ENCODE data around the gene RHOV. TPM values are rescaled to one million over a fixed set of nuclear protein-coding genes. Genes with fewer than 3 reads are reported as not detected.

Gene RHOV
- total RNA-seq, 3 donors from 2014 or later: 1.6 to 6.2 (median 3.5) TPM

DNA sequence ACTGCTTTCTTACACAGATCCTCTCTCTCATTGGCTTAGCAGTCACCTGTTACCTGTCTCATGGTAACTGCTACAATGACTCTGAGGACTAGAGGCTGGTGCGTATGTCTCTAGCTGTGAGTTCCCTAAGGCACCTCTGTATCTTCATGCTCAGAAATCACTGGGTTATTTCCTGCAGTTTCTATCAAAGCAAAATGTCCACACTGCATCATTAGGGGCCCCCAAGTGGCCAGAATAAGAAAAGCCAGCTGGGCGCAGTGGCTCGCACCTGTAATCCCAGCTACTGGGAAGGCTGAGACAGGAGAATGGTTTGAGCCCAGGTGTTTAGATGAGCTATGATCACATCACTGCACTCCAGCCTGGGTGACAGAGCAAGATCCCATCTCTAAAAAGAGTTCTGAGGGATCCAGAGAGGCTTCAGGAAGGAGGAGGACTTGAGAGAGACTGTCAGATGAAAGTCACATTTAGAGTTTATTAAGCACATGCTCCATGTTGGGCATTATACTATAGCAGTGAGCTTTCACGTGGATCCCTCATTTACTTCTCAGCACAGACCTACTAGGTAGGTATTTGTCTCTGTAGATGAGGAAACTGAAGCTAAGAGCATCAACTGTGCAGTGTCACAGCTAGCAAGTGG lies 17.9 kb upstream of the RHOV start:
- DNase-seq (peak; percentile 56 to 82 (median 77)), ATAC-seq (peak; percentile 53)
- TF ChIP-seq, protein P1, sequence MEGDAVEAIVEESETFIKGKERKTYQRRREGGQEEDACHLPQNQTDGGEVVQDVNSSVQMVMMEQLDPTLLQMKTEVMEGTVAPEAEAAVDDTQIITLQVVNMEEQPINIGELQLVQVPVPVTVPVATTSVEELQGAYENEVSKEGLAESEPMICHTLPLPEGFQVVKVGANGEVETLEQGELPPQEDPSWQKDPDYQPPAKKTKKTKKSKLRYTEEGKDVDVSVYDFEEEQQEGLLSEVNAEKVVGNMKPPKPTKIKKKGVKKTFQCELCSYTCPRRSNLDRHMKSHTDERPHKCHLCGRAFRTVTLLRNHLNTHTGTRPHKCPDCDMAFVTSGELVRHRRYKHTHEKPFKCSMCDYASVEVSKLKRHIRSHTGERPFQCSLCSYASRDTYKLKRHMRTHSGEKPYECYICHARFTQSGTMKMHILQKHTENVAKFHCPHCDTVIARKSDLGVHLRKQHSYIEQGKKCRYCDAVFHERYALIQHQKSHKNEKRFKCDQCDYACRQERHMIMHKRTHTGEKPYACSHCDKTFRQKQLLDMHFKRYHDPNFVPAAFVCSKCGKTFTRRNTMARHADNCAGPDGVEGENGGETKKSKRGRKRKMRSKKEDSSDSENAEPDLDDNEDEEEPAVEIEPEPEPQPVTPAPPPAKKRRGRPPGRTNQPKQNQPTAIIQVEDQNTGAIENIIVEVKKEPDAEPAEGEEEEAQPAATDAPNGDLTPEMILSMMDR (IDR thresholded peaks at IDR 0.05): peak; percentile 54
- no peaks in the 10 kb centered on the region for H3K9me3 ChIP-seq
- H3K36me3 ChIP-seq (ENCODE audit: low read depth): no peaks in the 10 kb centered on the region
- H3K4me3 ChIP-seq: no peak overlapping the region
- peaks cover 11% of the 10 kb centered on the region for H3K4me1 ChIP-seq (ENCODE audit: low read depth)
- intact Hi-C loops (cut with DNase I, micrococcal nuclease): loop anchor here (2.0 to 5.0 kb wide), 2 partner anchors 35 kb away; no protein-coding TSS in a partner anchor

DNA sequence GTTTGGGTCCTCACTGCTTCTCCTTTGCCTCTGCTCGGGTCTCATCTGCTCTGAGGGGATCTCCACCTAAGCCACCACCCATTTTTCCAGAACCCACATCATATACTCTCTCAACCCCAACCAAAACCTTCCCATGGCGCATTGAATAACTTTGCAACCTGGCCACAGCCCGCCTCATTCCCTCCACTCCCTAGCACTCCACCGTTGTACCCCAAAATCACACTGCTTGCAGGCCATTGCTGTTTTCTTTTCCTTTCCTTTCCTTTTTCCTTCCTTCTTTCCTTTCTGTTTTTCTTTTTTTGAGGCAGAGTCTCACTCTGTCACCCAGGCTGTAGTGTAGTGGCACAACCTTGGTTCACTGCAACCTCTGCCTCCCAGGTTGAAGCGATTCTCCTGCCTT lies 17.1 kb upstream of the RHOV start:
- no peak for ATAC-seq
- Histone ChIP-seq H3K9me3 (no peaks in the 10 kb centered on the region), H3K4me1 (ENCODE audit: low read depth) (peaks cover 11% of the 10 kb centered on the region), H3K36me3 (ENCODE audit: low read depth) (no peaks in the 10 kb centered on the region), H3K4me3 (no peak overlapping the region)
- TF ChIP-seq, protein P1 (IDR thresholded peaks at IDR 0.05): no peak
- intact Hi-C loops (cut with DNase I, micrococcal nuclease): loop anchor here in 1 of 2 donors (5.0 kb wide), 1 partner anchor 34 kb away; no protein-coding TSS in a partner anchor
- no peak for DNase-seq

- peaks cover 11% of the 10 kb centered on the region for H3K4me1 ChIP-seq (ENCODE audit: low read depth)
- H3K36me3 ChIP-seq (ENCODE audit: low read depth): no peaks in the 10 kb centered on the region
- ATAC-seq: no peak
- H3K9me3 ChIP-seq: no peaks in the 10 kb centered on the region
- no peak overlapping the region for H3K4me3 ChIP-seq
- TF ChIP-seq, protein P1 (IDR thresholded peaks at IDR 0.05): no peak
- no peak for DNase-seq
- intact Hi-C loops (cut with DNase I, micrococcal nuclease): no loop called here
Observed at GRCh38 chr15:40889112-40889511, 15.1 kb upstream of the RHOV start.

DNA sequence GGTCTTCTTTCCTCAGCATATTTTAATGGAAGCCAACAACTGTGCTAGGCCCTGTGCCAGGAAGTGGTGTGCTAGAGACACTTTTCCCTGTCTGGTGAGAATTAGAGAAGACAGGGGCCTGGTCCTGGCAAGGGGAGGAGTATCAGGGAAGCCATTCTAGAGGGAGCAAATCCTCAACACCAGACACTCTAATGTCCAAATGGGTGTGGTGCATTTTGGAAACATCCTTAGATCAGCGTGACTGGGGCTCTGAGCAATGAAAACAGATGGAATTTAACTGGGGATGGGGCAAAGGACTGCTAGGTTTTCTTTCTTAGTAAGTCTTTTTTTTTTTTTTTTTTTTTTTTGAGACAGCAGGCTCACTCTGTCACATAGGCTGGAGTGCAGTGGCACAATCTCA lies 12.6 kb upstream of the RHOV start:
- H3K4me3 ChIP-seq: no peak overlapping the region
- DNase-seq: no peak
- no peaks in the 10 kb centered on the region for H3K9me3 ChIP-seq
- no peaks in the 10 kb centered on the region for H3K4me1 ChIP-seq (ENCODE audit: low read depth)
- ATAC-seq: no peak
- no peaks in the 10 kb centered on the region for H3K36me3 ChIP-seq (ENCODE audit: low read depth)
- TF ChIP-seq, protein P1 (IDR thresholded peaks at IDR 0.05): no peak
- intact Hi-C loops (cut with DNase I, micrococcal nuclease): no loop called here

DNA sequence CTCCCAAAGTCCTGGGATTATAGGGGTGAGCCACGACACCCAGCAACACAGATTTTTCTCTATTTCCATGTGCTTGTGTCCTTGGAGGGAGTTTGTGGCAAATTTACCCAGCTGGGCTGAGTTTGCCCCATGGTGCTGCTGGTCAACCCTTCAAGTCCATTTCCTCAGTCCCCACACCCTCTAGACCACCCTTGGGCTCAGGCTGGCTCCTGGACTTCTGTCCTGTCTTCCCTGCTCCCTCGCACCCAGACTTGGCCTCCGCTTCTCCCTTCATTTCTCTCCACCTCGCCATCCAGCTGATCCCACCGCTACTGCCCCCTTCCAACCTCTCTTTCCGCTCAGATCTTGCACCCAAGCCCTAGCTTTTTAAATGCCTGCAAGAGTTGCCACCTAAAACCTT lies 7.3 kb upstream of the RHOV start:
- no peaks in the 10 kb centered on the region for H3K36me3 ChIP-seq (ENCODE audit: low read depth)
- TF ChIP-seq, protein P1 (IDR thresholded peaks at IDR 0.05): no peak
- no peak overlapping the region for H3K4me3 ChIP-seq
- peak in 2 of 3 donors; percentile 15 to 27 for DNase-seq
- no peaks in the 10 kb centered on the region for H3K9me3 ChIP-seq
- ATAC-seq: no peak
- intact Hi-C loops (cut with DNase I, micrococcal nuclease): no loop called here
- peaks cover 10% of the 10 kb centered on the region for H3K4me1 ChIP-seq (ENCODE audit: low read depth)
